HG03558 (cell line): Measurements from ENCODE around the gene CFAP97D2.
"Not testable (repeated sequence)": the region's sequence is repeated elsewhere in the genome, so short reads cannot be mapped to it uniquely, and the experiment has no call there.

ENCODE experiments used
- ATAC-seq: cut with Tn5 transposase; IDR thresholded peaks from one replicate; pipeline ENCODE4 v1.9.1; 2021; ENCODE audit warnings: moderate number of reproducible peaks; ENCODE audit not compliant: unreplicated experiment; ENCODE audit errors: extremely low read depth

Gene CFAP97D2

DNA sequence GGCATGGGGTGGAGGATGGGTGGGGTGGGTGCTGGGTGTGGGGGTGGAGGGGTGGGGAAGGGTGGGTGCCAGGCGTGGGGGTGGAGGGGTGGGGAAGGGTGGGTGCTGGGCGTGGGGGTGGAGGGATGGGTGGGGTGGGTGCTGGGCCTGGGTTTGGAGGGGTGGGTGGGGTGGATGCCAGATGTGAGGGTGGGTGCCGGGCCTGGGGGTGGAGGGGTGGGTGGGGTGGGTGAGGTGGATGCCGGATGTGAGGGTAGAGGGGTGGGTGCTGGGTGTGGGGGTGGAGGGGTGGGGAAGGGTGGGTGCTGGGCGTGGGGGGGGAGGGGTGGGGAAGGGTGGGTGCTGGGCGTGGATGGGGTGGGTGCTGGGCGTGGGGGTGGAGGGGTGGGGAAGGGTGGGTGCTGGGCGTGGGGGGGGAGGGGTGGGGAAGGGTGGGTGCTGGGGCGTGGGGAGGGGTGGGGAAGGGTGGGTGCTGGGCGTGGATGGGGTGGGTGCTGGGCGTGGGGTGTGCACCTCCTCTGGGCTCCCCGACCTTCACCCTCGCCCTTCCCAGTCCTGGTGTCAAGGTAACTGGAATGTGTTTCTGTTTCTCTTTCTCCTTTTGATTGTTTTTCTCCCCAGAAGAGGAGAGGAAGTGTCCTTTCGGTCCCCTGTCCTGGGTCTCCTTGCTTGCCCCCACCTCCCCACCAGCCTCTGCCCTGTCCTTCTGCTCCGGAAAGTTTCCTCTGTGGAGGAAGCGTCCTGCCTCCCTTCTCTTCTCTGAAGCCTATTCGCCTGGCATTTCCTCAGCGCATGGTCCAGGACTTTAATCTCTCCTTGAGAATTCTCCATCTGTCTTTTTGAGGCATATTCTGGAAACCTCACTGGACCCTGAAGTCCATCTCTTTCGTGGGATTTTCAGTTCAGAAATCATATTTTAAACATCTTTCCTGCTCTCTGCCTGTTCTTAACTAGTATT is 22.9 kb upstream of the CFAP97D2 start:
- no peak for ATAC-seq

DNA sequence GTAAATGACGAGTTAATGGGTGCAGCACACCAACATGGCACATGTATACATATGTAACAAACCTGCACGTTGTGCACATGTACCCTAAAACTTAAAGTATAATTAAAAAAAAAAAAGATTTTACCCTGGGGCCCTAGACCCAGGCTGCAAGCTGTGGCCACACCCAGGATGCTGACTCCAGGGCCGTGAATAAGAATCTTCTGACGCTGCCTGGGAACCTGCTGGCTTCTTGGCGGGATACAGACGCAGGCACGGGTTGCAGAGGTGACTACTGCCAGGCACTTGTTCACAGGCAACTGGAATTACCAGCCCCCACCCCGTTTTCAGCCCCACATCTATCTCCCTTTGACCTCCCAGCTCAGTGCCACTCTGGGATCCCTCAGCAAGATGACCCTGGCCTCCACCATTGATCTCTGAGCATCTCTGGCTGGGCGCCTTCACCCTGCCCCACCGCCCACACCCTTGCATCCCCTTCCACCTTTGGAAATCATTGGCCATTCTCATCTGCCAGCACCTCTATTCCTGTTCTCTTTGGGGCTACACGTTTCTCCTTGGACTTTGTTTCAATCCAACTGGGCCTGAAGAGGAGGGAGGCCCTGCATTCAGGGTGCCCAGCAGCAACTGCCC is 21.1 kb upstream of the CFAP97D2 start:
- ATAC-seq, result no peak

- ATAC-seq, result not testable (repeated sequence)
Observed at GRCh38 chr13:114158869-114159666, 20.0 kb upstream of the CFAP97D2 start.

DNA sequence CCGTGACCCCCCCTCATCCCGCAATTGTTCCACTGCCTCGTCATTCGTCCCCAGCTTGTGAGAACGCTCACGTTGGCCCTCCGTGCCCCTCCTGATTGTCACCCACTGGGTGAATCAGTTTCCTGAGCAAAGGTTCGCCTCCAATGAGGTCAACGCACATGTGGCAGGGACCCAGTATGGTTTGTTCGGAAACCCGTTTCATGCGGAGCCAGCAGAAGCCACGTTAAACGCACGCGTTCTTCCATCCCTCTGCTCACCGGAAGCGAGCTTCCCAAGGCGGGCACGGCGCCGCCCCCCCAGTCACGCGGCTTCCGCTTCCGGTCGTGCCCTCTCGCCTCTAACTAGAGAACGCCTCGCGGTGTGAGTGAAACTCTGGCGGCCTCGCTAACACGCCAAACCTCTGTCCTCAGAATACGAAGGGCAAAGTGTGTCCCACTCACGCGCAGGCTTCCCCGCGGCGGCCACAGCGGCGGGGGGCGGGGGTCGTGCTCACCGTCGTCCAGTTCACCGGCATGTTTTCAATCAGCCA is 18.0 kb upstream of the CFAP97D2 start:
- no peak for ATAC-seq

GRCh38 chr13:114161644-114162532 is 17.2 kb upstream of the CFAP97D2 start:
- ATAC-seq, result no peak

DNA sequence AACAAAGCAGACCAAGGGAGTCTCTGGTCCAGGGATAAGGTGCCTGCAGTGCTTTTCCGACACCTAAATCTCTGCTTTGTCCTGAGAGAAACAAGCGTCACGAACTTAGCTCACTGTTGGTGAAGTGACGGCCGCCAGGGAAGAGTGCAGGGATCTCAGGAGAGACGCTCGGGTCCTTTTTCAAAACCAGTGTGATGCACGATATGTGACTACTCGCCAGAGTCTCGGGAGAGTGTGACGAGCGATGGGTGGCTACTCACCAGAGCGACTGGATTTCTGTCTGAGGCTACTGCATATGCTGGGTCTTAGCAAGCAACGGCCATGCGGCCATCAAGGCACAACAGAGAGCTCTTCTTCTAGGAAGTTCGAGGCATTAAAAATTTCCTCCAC is 16.5 kb upstream of the CFAP97D2 start:
- no peak for ATAC-seq

- no peak for ATAC-seq
Observed at GRCh38 chr13:114164053-114164452, 15.0 kb upstream of the CFAP97D2 start.

- ATAC-seq, result no peak
Observed at GRCh38 chr13:114164681-114165429, 14.2 kb upstream of the CFAP97D2 start.

DNA sequence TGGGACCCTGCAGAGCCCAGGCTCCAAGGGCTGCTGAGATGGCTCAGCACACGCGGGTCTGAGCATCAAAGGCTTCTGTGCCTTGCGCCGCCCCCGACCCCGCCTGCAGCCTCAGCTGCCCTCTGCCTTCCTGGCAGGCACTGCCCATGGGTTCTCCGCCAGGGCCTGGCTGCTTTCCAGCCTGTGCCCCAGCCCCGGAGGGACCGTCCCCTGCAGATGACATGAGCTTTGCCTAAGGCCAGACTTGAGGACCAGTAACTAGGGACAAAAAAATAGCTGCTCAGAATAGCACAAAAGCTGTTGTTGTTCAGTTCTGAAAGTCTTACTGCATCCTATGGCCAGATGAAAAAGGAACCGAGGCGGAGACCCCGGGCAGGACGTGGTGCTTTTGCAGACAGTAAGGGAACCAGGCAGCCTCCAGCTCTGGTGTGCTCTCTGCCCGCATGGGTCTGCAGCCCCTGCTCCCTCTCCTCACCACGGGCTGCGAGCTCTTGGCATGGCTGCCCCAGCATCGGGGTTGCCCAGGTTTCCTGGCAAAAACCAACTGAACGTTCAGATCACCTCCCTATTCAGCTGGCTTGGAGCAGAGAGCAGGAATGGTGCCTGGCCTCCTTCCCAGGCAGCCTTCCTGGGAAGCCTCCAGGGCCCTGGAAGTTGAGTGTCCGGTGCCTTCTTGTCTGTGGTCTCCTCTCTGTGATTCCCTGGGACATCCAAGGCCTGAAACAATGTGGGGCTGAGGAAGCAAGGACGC is 12.5 kb upstream of the CFAP97D2 start:
- ATAC-seq, result no peak

DNA sequence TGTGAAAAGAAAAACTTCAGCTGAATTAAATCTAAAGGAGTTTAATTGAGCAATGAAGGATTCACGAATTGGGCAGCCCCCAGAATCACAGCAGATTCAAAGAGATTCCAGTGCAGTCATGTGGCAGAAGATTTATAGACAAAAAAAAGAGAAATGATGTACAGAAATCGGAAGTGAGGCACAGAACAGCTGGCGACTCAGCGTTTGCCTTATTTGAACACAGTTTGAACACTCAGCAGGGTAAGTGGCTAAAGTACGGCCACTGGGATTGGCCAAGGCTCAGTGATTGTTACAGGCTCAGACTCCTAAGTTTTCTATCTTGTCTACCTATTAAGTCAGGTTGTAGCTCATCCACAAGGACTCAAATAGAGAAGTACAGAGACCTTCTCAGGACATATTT is 11.6 kb upstream of the CFAP97D2 start:
- no peak for ATAC-seq

DNA sequence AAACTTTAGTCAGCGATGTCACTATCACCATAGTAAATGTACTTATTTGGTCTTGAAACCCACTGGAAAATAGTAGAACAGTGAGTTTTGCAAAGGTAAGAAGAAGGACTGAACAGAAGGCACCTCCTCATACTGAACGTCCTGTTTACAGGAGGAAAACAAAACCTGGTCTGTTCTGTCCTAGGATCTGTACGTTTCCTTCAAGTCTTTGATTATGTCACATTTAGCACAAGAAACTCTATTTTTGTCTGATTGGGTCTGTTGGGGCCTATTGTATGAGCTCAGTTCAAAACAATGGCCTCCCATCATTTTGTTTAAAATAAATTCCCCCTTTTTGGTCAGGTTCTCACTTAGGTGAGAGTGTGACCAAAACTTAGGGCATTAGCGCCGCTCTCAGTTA is 11.2 kb upstream of the CFAP97D2 start:
- no peak for ATAC-seq

- no peak for ATAC-seq
Observed at GRCh38 chr13:114173272-114173671, 5.8 kb upstream of the CFAP97D2 start.

- no peak for ATAC-seq
Observed at GRCh38 chr13:114173745-114174144, 5.3 kb upstream of the CFAP97D2 start.

- no peak for ATAC-seq
Observed at GRCh38 chr13:114174529-114174961, 4.5 kb upstream of the CFAP97D2 start.

- not testable (repeated sequence) for ATAC-seq
Observed at GRCh38 chr13:114176359-114176902, 2.6 kb upstream of the CFAP97D2 start.

GRCh38 chr13:114177245-114178010 is 1.6 kb upstream of the CFAP97D2 start:
- ATAC-seq, result no peak
